Body of pancreas (tissue), 4 donors: ENCODE measurements around the gene CRTAP.

ENCODE experiments used
- CTCF ChIP-seq, 7 experiments: fragments of 450-650 bp in 4 of 7; fragments of 200-600 bp in 3 of 7; sonication (generic) in 3 of 7; IDR thresholded peaks; one replicate each; pipeline ENCODE4 v1.5.1; 2016 to 2019; ENCODE audit warnings: antibody characterized with exemption in 7 of 7
- POLR2A ChIP-seq, 3 donors: fragments of 450-650 bp; IDR thresholded peaks; one replicate each; pipeline ENCODE4 v1.6.1; 2016; ENCODE audit warnings: antibody characterized with exemption in 3 of 3, mild to moderate bottlenecking in 2 of 3

- TF ChIP-seq CTCF (IDR thresholded peaks at IDR 0.05): no peak
- TF ChIP-seq POLR2A (IDR thresholded peaks at IDR 0.05): no peak
Observed at GRCh38 chr3:33067484-33067883, 46.3 kb upstream of the CRTAP start.
